GM20000 (cell line): Measurements from ENCODE around the gene CDH23.

Source experiments
- DNase-seq: peaks from one replicate; pipeline ENCODE4 v3.0.0; 2012; ENCODE audit warnings: low spot score
- TF ChIP-seq, protein P1 (sequence below): IDR thresholded peaks from 2 replicates; pipeline ENCODE4 v1.5.1; 2012; ENCODE audit warnings: mild to moderate bottlenecking, control low read depth; ENCODE audit errors: extremely low read depth, missing control alignments

CDH23 gene

DNA sequence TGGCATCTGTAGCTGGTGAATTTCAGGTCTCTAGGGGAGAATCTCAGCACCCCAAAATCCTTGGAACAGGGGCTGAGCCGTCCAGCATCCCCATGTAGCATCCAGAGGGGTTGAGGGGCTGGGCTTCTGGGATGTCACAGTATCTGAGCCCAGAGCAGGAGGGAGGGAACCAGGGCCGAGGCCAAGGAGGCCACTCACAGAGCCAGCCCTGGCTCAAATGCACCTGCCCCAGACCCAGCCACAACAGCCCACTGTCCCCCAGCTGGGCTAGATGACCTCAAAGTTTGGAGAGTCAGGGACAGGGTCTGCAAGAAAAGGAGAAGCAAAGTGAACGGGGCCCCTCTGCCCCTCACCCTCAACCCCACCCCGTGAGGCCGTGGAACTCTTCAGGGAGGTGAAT lies 354.3 kb downstream of the CDH23 start:
- TF ChIP-seq, protein P1, sequence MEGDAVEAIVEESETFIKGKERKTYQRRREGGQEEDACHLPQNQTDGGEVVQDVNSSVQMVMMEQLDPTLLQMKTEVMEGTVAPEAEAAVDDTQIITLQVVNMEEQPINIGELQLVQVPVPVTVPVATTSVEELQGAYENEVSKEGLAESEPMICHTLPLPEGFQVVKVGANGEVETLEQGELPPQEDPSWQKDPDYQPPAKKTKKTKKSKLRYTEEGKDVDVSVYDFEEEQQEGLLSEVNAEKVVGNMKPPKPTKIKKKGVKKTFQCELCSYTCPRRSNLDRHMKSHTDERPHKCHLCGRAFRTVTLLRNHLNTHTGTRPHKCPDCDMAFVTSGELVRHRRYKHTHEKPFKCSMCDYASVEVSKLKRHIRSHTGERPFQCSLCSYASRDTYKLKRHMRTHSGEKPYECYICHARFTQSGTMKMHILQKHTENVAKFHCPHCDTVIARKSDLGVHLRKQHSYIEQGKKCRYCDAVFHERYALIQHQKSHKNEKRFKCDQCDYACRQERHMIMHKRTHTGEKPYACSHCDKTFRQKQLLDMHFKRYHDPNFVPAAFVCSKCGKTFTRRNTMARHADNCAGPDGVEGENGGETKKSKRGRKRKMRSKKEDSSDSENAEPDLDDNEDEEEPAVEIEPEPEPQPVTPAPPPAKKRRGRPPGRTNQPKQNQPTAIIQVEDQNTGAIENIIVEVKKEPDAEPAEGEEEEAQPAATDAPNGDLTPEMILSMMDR: no peak
- DNase-seq: no peak

DNA sequence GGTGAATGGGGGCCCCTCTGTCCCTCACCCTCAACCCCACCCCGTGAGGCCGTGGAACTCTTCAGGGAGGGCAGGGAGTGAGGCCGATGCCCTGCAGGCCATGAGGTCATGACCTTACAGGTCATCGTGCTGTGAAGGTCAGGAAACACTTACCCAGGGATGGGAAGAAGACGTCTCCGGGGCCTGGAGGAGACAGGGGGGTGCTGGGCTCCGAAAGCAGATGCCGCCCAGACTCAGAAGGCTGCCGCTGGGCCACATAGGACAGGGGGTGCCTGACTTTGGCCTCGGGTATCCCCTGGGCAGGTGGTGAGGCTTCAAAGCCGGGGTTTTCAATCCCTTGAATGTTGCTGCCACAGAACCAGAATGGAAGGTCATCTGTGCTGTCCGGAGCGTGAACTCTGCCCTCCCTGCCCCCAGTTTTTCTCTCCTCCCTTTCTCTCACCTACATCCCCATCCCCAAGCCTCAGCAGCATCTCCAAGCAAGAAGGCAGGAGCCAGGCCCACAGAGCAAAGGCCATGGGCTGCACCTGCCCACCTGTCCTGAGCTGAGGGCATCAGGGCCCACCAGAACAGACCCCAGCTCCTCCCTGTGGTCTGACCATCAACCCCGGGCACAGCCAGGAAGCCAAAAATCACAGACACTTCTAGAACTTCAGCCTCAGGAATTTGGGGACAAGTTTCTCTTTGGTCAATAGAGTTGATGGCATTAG lies 354.9 kb downstream of the CDH23 start:
- no peak for DNase-seq
- TF ChIP-seq, protein P1: no peak

DNA sequence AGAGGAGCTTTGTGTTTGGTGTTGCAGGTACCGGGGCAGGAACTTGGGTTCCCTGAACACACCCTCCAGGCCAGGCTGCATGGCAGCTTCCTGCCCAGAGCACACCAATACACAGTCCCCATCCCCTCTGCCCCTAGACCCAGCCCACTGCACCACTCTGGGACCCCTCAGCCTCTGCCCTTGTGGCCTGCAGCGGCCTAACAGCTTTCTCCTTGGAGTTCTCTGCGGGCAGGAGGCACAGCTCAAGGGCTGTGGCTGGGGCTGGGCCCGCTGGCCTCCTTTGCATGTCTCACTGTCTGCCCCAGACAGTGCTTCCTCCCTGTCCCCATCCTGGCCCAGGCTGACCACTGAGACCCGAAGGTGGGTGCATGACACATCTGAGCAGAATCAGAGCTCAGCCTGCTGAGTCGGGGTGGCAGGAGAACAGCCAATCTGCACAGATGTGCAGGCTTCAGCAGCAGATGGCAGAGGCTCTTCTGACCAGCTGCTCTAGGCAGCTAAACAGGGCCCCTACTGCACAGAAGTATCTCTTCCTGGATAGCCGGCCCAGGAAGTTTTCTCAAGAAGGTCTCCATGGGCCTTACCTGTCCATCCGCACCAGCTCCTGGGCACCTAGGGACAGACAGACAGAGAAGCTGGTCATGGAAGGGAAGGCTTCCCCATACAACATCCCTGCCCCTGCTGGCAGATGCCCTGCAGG lies 355.8 kb downstream of the CDH23 start:
- TF ChIP-seq, protein P1: no peak
- DNase-seq: no peak

DNA sequence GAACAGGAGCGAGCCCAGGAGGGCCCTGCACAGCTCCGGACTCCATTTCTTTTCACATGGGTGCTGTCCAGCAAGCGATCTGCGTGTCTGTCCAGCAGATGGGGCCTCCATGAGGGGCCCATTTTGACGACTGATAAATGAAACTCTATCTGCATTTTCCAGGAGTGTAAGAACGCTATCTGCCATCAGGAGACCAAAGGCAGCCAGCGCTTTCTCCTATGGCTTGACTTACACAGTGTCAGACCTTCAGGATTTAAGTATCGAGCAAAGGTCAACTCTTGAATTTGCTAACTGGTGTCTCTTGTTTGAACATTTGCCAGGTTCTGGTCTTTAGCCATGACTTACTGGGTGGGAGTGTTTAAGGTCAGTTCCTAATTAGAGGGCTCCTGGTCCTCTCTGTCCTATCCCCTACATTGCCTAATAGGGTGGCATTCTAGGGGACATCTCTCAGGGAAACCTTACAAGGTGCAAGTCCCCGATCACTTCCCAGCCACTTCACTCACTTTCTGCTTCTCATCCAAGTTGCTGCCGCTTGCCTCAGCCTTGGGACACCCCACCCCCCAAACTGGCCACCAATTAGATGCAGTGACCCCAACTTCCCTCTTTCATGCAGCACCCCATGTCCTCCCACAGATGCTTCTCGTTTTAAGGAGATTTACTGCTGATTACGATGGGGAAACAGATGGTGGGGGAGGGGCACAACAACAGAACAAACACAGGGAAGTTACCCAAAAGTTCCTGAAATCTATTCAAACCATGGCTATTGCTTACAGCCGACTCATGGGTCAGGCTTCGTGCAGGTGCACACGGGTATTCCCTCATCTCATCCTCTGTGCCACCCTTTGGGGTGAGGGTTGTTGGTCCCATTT lies 356.6 kb downstream of the CDH23 start:
- DNase-seq: no peak
- TF ChIP-seq, protein P1: no peak

DNA sequence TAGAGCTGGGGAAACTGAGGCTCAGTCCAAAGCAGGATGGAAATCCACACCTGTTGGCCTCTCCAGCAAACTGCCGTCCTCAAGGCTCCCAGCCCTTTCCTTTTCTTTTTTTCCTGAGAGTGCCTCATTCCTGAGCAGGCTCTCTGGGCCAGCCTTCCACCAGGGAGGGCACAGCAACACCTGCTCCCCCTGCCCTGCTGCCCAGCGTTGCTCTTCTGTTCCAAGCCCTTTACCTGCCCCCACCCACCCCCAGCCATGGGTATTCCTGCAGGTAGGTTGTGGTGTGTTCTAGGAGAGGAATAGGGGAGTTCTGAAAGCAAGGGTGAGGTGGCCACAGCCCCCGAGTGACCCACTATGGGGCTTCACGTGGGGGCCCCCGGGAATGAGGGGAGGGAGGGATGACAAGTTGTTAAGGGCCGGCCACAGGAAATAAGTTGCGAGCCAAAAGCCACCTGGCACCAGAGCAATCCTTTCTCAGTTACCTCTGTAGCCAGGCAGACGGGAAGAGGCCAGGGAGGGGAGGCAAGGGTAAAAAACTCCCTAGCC lies 357.3 kb downstream of the CDH23 start:
- no peak for DNase-seq
- TF ChIP-seq, protein P1: no peak

DNA sequence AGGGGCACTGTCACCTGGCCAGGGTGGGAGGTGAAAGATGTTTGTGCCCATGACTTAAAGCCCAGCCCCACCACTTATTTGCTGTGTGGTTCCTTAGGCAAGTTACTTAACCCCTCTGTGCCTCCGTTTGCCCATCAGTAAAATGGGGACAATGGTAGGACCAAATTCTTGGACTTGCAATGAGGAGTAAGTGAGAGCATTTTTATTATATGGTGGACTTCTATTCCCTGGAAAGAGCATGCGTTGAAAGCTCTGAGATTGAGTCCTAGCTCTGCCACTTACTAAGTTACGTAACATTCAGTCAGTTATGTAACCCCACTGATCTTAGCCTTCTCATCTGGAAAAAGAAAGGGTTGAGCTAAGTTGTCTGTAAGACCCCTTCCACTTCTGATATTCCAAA lies 357.8 kb downstream of the CDH23 start:
- TF ChIP-seq, protein P1: no peak
- no peak for DNase-seq
